H9 (cell line): ENCODE measurements around the gene CLSTN3. TPM values are rescaled to one million over a fixed set of nuclear protein-coding genes. Genes with fewer than 3 reads are reported as not detected.
"Not testable (repeated sequence)": the region's sequence is repeated elsewhere in the genome, so short reads cannot be mapped to it uniquely, and the experiment has no call there.

Experiments used
- DNase-seq: peaks from one replicate; pipeline ENCODE4 v3.0.0-alpha.2; 2017
- H2AFZ ChIP-seq: one replicate; pipeline ENCODE4 v1.6.1; 2013; ENCODE audit warnings: mild to moderate bottlenecking, low read length, control low read depth, moderate library complexity
- H2AK5ac ChIP-seq: 2 replicates; pipeline ENCODE4 v1.6.1; 2013; ENCODE audit warnings: low read length, control low read depth, mixed read lengths; ENCODE audit not compliant: insufficient read length
- H2BK120ac ChIP-seq: one replicate; pipeline ENCODE4 v1.6.1; 2013; ENCODE audit warnings: low read depth, mild to moderate bottlenecking, low read length, control low read depth, inconsistent platforms; ENCODE audit not compliant: poor library complexity, severe bottlenecking
- H2BK12ac ChIP-seq: 2 replicates; pipeline ENCODE4 v1.6.1; 2013; ENCODE audit warnings: low read length, control low read depth, mixed read lengths, low read depth; ENCODE audit not compliant: insufficient read length
- H2BK15ac ChIP-seq: 2 replicates; pipeline ENCODE4 v1.6.1; 2013; ENCODE audit warnings: low read depth, low read length, control low read depth
- H2BK20ac ChIP-seq: one replicate; pipeline ENCODE4 v1.6.1; 2013; ENCODE audit warnings: low read depth, mild to moderate bottlenecking, low read length, control low read depth, inconsistent platforms; ENCODE audit not compliant: poor library complexity, severe bottlenecking
- H2BK5ac ChIP-seq: 2 replicates; pipeline ENCODE4 v1.6.1; 2013; ENCODE audit warnings: low read length, control low read depth, mixed read lengths; ENCODE audit not compliant: insufficient read length
- H3K14ac ChIP-seq: 2 replicates; pipeline ENCODE4 v1.6.1; 2013; ENCODE audit warnings: low read length, control low read depth; ENCODE audit not compliant: insufficient read depth
- H3K18ac ChIP-seq: 2 replicates; pipeline ENCODE4 v1.6.1; 2013; ENCODE audit warnings: low read depth, mild to moderate bottlenecking, mixed read lengths, low read length, control low read depth; ENCODE audit not compliant: insufficient read length
- H3K23ac ChIP-seq: 2 replicates; pipeline ENCODE4 v1.6.1; 2013; ENCODE audit warnings: low read length, control low read depth, mixed read lengths, low read depth; ENCODE audit not compliant: insufficient read length
- H3K23me2 ChIP-seq: 2 replicates; pipeline ENCODE4 v1.6.1; 2013; ENCODE audit warnings: low read depth, mild to moderate bottlenecking, mixed read lengths, low read length, control low read depth; ENCODE audit not compliant: insufficient read length, poor library complexity, severe bottlenecking
- H3K27ac ChIP-seq: 2 replicates; pipeline ENCODE4 v1.5.1; 2013; ENCODE audit warnings: low read length, control low read depth, mixed read lengths, low read depth; ENCODE audit not compliant: insufficient read length
- H3K27me3 ChIP-seq: 2 replicates; pipeline ENCODE4 v1.6.1; 2013; ENCODE audit warnings: low read length, control low read depth, inconsistent platforms; ENCODE audit not compliant: insufficient read depth
- H3K4ac ChIP-seq: 2 replicates; pipeline ENCODE4 v1.6.1; 2013; ENCODE audit warnings: low read depth, mild to moderate bottlenecking, control low read depth, inconsistent platforms, low read length, moderate library complexity
- H3K4me1 ChIP-seq: 2 replicates; pipeline ENCODE4 v1.6.1; 2013; ENCODE audit warnings: low read length, control low read depth, inconsistent platforms; ENCODE audit not compliant: insufficient read depth
- H3K4me2 ChIP-seq: 2 replicates; pipeline ENCODE4 v1.6.1; 2013; ENCODE audit warnings: low read length, control low read depth, mixed read lengths; ENCODE audit not compliant: insufficient read length, insufficient read depth
- H3K56ac ChIP-seq: 2 replicates; pipeline ENCODE4 v1.6.1; 2013; ENCODE audit warnings: low read depth, mild to moderate bottlenecking, mixed read lengths, low read length, control low read depth; ENCODE audit not compliant: insufficient read length
- H3K79me1 ChIP-seq: 2 replicates; pipeline ENCODE4 v1.6.1; 2013; ENCODE audit warnings: low read depth, mild to moderate bottlenecking, moderate library complexity, low read length, control low read depth, inconsistent platforms; ENCODE audit not compliant: insufficient read depth, poor library complexity, severe bottlenecking
- H3K79me2 ChIP-seq: 2 replicates; pipeline ENCODE4 v1.6.1; 2013; ENCODE audit warnings: low read length, control low read depth, inconsistent platforms; ENCODE audit not compliant: insufficient read depth
- H3K9ac ChIP-seq: 2 replicates; pipeline ENCODE4 v1.6.1; 2013; ENCODE audit warnings: low read length, control low read depth, mixed read lengths; ENCODE audit not compliant: insufficient read length; ENCODE audit errors: extremely low read depth
- H3K9me3 ChIP-seq: one replicate; pipeline ENCODE4 v1.6.1; 2013; ENCODE audit warnings: low read depth, low read length, inconsistent platforms; ENCODE audit not compliant: control insufficient read depth
- H3T11ph ChIP-seq: one replicate; pipeline ENCODE4 v1.6.1; 2013; ENCODE audit warnings: mild to moderate bottlenecking, low read length, control low read depth, inconsistent platforms
- H4K20me1 ChIP-seq: one replicate; pipeline ENCODE4 v1.6.1; 2013; ENCODE audit not compliant: control insufficient read depth, insufficient read length, insufficient read depth
- H4K5ac ChIP-seq: 2 replicates; pipeline ENCODE4 v1.6.1; 2013; ENCODE audit warnings: low read depth, mild to moderate bottlenecking, mixed read lengths, low read length, control low read depth; ENCODE audit not compliant: insufficient read length
- H4K8ac ChIP-seq: replicated peaks from 2 replicates; pipeline ENCODE4 v1.6.1; 2013; ENCODE audit warnings: low read length, control low read depth, mixed read lengths, low read depth; ENCODE audit not compliant: insufficient read length
- H4K91ac ChIP-seq: 2 replicates; pipeline ENCODE4 v1.6.1; 2013; ENCODE audit warnings: low read depth, mild to moderate bottlenecking, moderate library complexity, mixed read lengths, low read length, control low read depth; ENCODE audit not compliant: insufficient read length
- H3K27ac Mint-ChIP-seq, 3 experiments: 2 replicates in 2 of 3; 3 replicates in 1 of 3; pipeline ENCODE4 v1.8.0; 2020 to 2021; ENCODE audit warnings: mixed read lengths in 3 of 3, mild to moderate bottlenecking in 1 of 3, moderate library complexity in 1 of 3
- H3K27me3 Mint-ChIP-seq: 2 replicates; pipeline ENCODE4 v1.8.0; 2021; ENCODE audit warnings: low read depth, mild to moderate bottlenecking, moderate library complexity, mixed read lengths
- H3K36me3 Mint-ChIP-seq, 3 experiments: 2 replicates in 2 of 3; 3 replicates in 1 of 3; pipeline ENCODE4 v1.8.0; 2020 to 2021; ENCODE audit warnings: low read depth in 3 of 3, mixed read lengths in 3 of 3; ENCODE audit not compliant: insufficient read depth in 1 of 3
- H3K4me1 Mint-ChIP-seq, 2 experiments: 2 replicates each; pipeline ENCODE4 v1.8.0; 2020; ENCODE audit warnings: mixed read lengths in 2 of 2
- H3K4me3 Mint-ChIP-seq, 2 experiments: 2 replicates in 1 of 2; 3 replicates in 1 of 2; pipeline ENCODE4 v1.8.0; 2020 to 2021; ENCODE audit warnings: mild to moderate bottlenecking in 2 of 2, mixed read lengths in 2 of 2, moderate library complexity in 1 of 2
- H3K9me3 Mint-ChIP-seq, 2 experiments: 2 replicates in 1 of 2; 3 replicates in 1 of 2; pipeline ENCODE4 v1.8.0; 2020; ENCODE audit warnings: mild to moderate bottlenecking in 2 of 2, mixed read lengths in 2 of 2, moderate library complexity in 1 of 2
- CTCF ChIP-seq: fragments of 200-600 bp; sonication (generic); conservative IDR thresholded peaks from 3 replicates; pipeline ENCODE4 v1.8.0; 2021; ENCODE audit warnings: antibody characterized with exemption, mild to moderate bottlenecking
- WGBS: extraction: QIAGEN DNeasy Blood & Tissue Kit; methylation state at CpG from one replicate; pipeline ENCODE4 v1.1.7; 2013; ENCODE audit warnings: missing lambda C conversion rate, low lambda C conversion rate, mixed read lengths; ENCODE audit not compliant: insufficient read length; ENCODE audit errors: extremely low coverage; 5-methylcytosine and 5-hydroxymethylcytosine counted together
- total RNA-seq: library from RNA; stranded (reverse); gene quantifications from 2 replicates; pipeline ENCODE4 v1.2.1, GENCODE V29; 2021

Gene CLSTN3
- total RNA-seq, 1 experiment from 2014 or later, result 26.2 TPM

- no peak overlapping the region for H4K8ac ChIP-seq
- H2AFZ ChIP-seq, result no peak overlapping the region
- no peak for TF ChIP-seq CTCF
- Mint-ChIP-seq H3K4me1 (0 out of 4 replicates have a peak, but pooled peaks cover 0 to under 1% of the 10 kb centered on the region in 2 experiments), H3K27me3 (peaks cover 23% of the 10 kb centered on the region), H3K9me3 (peaks cover 17 to 29% of the 10 kb centered on the region in 2 experiments; a peak in 4 of 5 replicates), H3K36me3 (peaks cover 0 to 4% (median 1%) of the 10 kb centered on the region in 3 experiments; a peak in 4 of 7 replicates), H3K27ac (no peak overlapping the region), H3K4me3 (no peak overlapping the region)
- no peak overlapping the region for H3K18ac ChIP-seq
- no peak overlapping the region for H3K14ac ChIP-seq
- DNase-seq, result no peak
- no peak overlapping the region for H3K23ac ChIP-seq
- no peak overlapping the region for H2BK15ac ChIP-seq
- no peaks in the 10 kb centered on the region for H3K23me2 ChIP-seq
- H3K4me1 ChIP-seq, result no peaks in the 10 kb centered on the region
- no peak overlapping the region for H2BK5ac ChIP-seq
- H3K9ac ChIP-seq, result no peak overlapping the region
- no peak overlapping the region for H3K27ac ChIP-seq
- H2BK12ac ChIP-seq, result no peak overlapping the region
- H4K5ac ChIP-seq, result no peak overlapping the region
- H3K27me3 ChIP-seq, result no peaks in the 10 kb centered on the region
- no peak overlapping the region for H3K56ac ChIP-seq
- no peaks in the 10 kb centered on the region for H3K79me2 ChIP-seq
- no peak overlapping the region for H2BK120ac ChIP-seq
- no peak overlapping the region for H3K4ac ChIP-seq
- no peak overlapping the region for H4K91ac ChIP-seq
- H2BK20ac ChIP-seq, result no peak overlapping the region
- H4K20me1 ChIP-seq, result no peaks in the 10 kb centered on the region
- H3K9me3 ChIP-seq, result no peaks in the 10 kb centered on the region
- H3K79me1 ChIP-seq, result no peaks in the 10 kb centered on the region
- H2AK5ac ChIP-seq, result no peak overlapping the region
- no peak overlapping the region for H3K4me2 ChIP-seq
- WGBS, result no CpG with 5 or more reads among the region's 1 CpG
- H3T11ph ChIP-seq, result no peak overlapping the region
Measured at GRCh38 chr12:7180685-7181084, 50.5 kb downstream of the CLSTN3 start.

- H3K27me3 ChIP-seq, H3K79me1 ChIP-seq, H3K4me2 ChIP-seq, H3T11ph ChIP-seq, H3K4me1 ChIP-seq, H2BK120ac ChIP-seq, H2AFZ ChIP-seq, H4K20me1 ChIP-seq, H3K4me3 Mint-ChIP-seq, H3K9ac ChIP-seq, H3K23ac ChIP-seq, H3K27me3 Mint-ChIP-seq, H2AK5ac ChIP-seq, H2BK5ac ChIP-seq, H3K27ac Mint-ChIP-seq, H3K36me3 Mint-ChIP-seq, H3K9me3 ChIP-seq, H4K91ac ChIP-seq, H2BK20ac ChIP-seq, H3K79me2 ChIP-seq, H3K27ac ChIP-seq, H3K4ac ChIP-seq, H4K5ac ChIP-seq, H2BK12ac ChIP-seq, H3K14ac ChIP-seq, H3K18ac ChIP-seq, H2BK15ac ChIP-seq, H3K56ac ChIP-seq, DNase-seq, H3K9me3 Mint-ChIP-seq, H4K8ac ChIP-seq: not testable (repeated sequence)
- peaks cover 15% of the 10 kb centered on the region for H3K23me2 ChIP-seq
- H3K4me1 Mint-ChIP-seq, result peaks cover 15 to 24% of the 10 kb centered on the region in 2 experiments
- no CpG with 5 or more reads among the region's 2 CpGs for WGBS
Measured at GRCh38 chr12:7186058-7186457, 55.9 kb downstream of the CLSTN3 start.
